HEK293 (cell line): ENCODE results near the gene CREB5.

Source experiments
- CTCF ChIA-PET: fragments of 350-600 bp; formaldehyde crosslinking; extraction: SDS; loops from one replicate; lab custom pipeline; 2021; ENCODE audit warnings: antibody characterized with exemption; lab: Yijun Ruan, JAX
- POLR2A ChIA-PET: fragments of 300-600 bp; formaldehyde crosslinking; extraction: SDS; loops from one replicate; lab custom pipeline; 2020; ENCODE audit warnings: antibody characterized with exemption, inconsistent platforms; lab: Yijun Ruan, JAX
- H3K27ac ChIP-seq: fragments of 200-500 bp; sonication (Bioruptor generic); 2 replicates; pipeline ENCODE4 v1.5.1; 2014; ENCODE audit warnings: low read depth, low read length, control low read depth, inconsistent platforms; ENCODE audit errors: extremely low read depth
- H3K36me3 ChIP-seq, 2 experiments: fragments of 200-500 bp in 1 of 2; sonication (Bioruptor generic) in 1 of 2; 1 replicate in 1 of 2; 2 replicates in 1 of 2; pipeline ENCODE4 v1.5.1; 2014 to 2017; ENCODE audit warnings: inconsistent platforms in 2 of 2, low read length in 2 of 2; ENCODE audit not compliant: control insufficient read depth in 2 of 2, insufficient read depth in 1 of 2
- H3K4me1 ChIP-seq: fragments of 200-500 bp; sonication (Bioruptor generic); 2 replicates; pipeline ENCODE4 v1.5.1; 2014; ENCODE audit warnings: mild to moderate bottlenecking, low read length, inconsistent platforms; ENCODE audit not compliant: control insufficient read depth, insufficient read depth
- H3K4me3 ChIP-seq: 2 replicates; pipeline ENCODE4 v1.5.1; 2011; ENCODE audit warnings: low read depth, mild to moderate bottlenecking, control low read depth, low read length, moderate library complexity
- H3K9me3 ChIP-seq: fragments of 200-500 bp; sonication (Bioruptor generic); 2 replicates; pipeline ENCODE4 v1.5.1; 2014; ENCODE audit warnings: low read depth, low read length, inconsistent platforms; ENCODE audit not compliant: control insufficient read depth, insufficient read depth
- ELK4 ChIP-seq: IDR thresholded peaks from 2 replicates; pipeline ENCODE4 v1.6.1; 2011; ENCODE audit warnings: mild to moderate bottlenecking, low read depth, low read length, borderline replicate concordance
- HOXD13 ChIP-seq: sonication (generic); formaldehyde crosslinking; IDR thresholded peaks from 2 replicates; pipeline ENCODE4 v1.8.0; 2022; ENCODE audit warnings: missing genetic modification reagents, borderline replicate concordance
- MEIS1 ChIP-seq: sonication (generic); formaldehyde crosslinking; IDR thresholded peaks from 2 replicates; pipeline ENCODE4 v1.8.1; 2022; ENCODE audit warnings: missing genetic modification reagents, mild to moderate bottlenecking, borderline replicate concordance
- SALL2 ChIP-seq: fragments of 450-650 bp; formaldehyde crosslinking; IDR thresholded peaks from 2 replicates; pipeline ENCODE4 v1.5.0; 2017; ENCODE audit warnings: missing biosample characterization, mild to moderate bottlenecking, missing genetic modification characterization, borderline replicate concordance
- ZBTB17 ChIP-seq: fragments of 450-650 bp; formaldehyde crosslinking; IDR thresholded peaks from 2 replicates; pipeline ENCODE4 v1.5.1; 2016; ENCODE audit warnings: missing biosample characterization, missing genetic modification characterization
- ZBTB20 ChIP-seq: fragments of 450-650 bp; formaldehyde crosslinking; IDR thresholded peaks from 2 replicates; pipeline ENCODE4 v1.5.1; 2016; ENCODE audit warnings: missing biosample characterization, missing genetic modification characterization
- ZBTB21 ChIP-seq: fragments of 450-650 bp; formaldehyde crosslinking; IDR thresholded peaks from 2 replicates; pipeline ENCODE4 v1.5.1; 2017; ENCODE audit warnings: missing biosample characterization, missing genetic modification characterization
- ZBTB7A ChIP-seq: fragments of 450-650 bp; formaldehyde crosslinking; IDR thresholded peaks from 2 replicates; pipeline ENCODE4 v1.5.1; 2016; ENCODE audit warnings: low read depth, missing biosample characterization, missing genetic modification characterization
- ZNF114 ChIP-seq: fragments of 450-650 bp; formaldehyde crosslinking; IDR thresholded peaks from 2 replicates; pipeline ENCODE4 v1.5.0; 2017; ENCODE audit warnings: missing biosample characterization, missing genetic modification characterization
- ZNF121 ChIP-seq: fragments of 450-650 bp; formaldehyde crosslinking; IDR thresholded peaks from 2 replicates; pipeline ENCODE4 v1.5.1; 2016; ENCODE audit warnings: missing biosample characterization, missing genetic modification characterization
- ZNF211 ChIP-seq: fragments of 450-650 bp; formaldehyde crosslinking; IDR thresholded peaks from 2 replicates; pipeline ENCODE4 v1.5.1; 2016; ENCODE audit warnings: low read depth, missing biosample characterization, missing genetic modification characterization
- ZNF221 ChIP-seq: fragments of 450-650 bp; formaldehyde crosslinking; IDR thresholded peaks from 2 replicates; pipeline ENCODE4 v1.5.1; 2017; ENCODE audit warnings: missing biosample characterization, missing genetic modification characterization, borderline replicate concordance
- ZNF24 ChIP-seq: fragments of 450-650 bp; formaldehyde crosslinking; IDR thresholded peaks from 2 replicates; pipeline ENCODE4 v1.5.1; 2016; ENCODE audit warnings: missing biosample characterization, missing genetic modification characterization
- ZNF280D ChIP-seq: fragments of 450-650 bp; formaldehyde crosslinking; IDR thresholded peaks from 2 replicates; pipeline ENCODE4 v1.5.1; 2016; ENCODE audit warnings: missing biosample characterization, missing genetic modification characterization
- ZNF324 ChIP-seq: fragments of 450-650 bp; formaldehyde crosslinking; IDR thresholded peaks from 2 replicates; pipeline ENCODE4 v1.5.1; 2016; ENCODE audit warnings: missing biosample characterization, missing genetic modification characterization
- ZNF341 ChIP-seq: fragments of 450-650 bp; formaldehyde crosslinking; IDR thresholded peaks from 2 replicates; pipeline ENCODE4; 2016; ENCODE audit warnings: low read depth, missing biosample characterization, missing genetic modification characterization
- ZNF354C ChIP-seq: fragments of 450-650 bp; formaldehyde crosslinking; IDR thresholded peaks from 2 replicates; pipeline ENCODE4 v1.5.1; 2016; ENCODE audit warnings: missing biosample characterization, missing genetic modification characterization, low read depth, borderline replicate concordance
- ZNF404 ChIP-seq: fragments of 450-650 bp; formaldehyde crosslinking; IDR thresholded peaks from 2 replicates; pipeline ENCODE4 v1.5.1; 2017; ENCODE audit warnings: missing biosample characterization, missing genetic modification characterization
- ZNF560 ChIP-seq: fragments of 450-650 bp; formaldehyde crosslinking; IDR thresholded peaks from 2 replicates; pipeline ENCODE4 v1.5.1; 2017; ENCODE audit warnings: missing biosample characterization, missing genetic modification characterization, borderline replicate concordance
- ZNF621 ChIP-seq: fragments of 450-650 bp; formaldehyde crosslinking; IDR thresholded peaks from 2 replicates; pipeline ENCODE4 v1.5.1; 2017; ENCODE audit warnings: missing biosample characterization, missing genetic modification characterization
- ZNF624 ChIP-seq: fragments of 450-650 bp; formaldehyde crosslinking; IDR thresholded peaks from 2 replicates; pipeline ENCODE4 v1.5.1; 2017; ENCODE audit warnings: missing biosample characterization, missing genetic modification characterization
- ZNF629 ChIP-seq: fragments of 450-650 bp; formaldehyde crosslinking; IDR thresholded peaks from 2 replicates; pipeline ENCODE4 v1.5.1; 2017; ENCODE audit warnings: missing biosample characterization, missing genetic modification characterization
- ZNF76 ChIP-seq: fragments of 450-650 bp; formaldehyde crosslinking; IDR thresholded peaks from 2 replicates; pipeline ENCODE4; 2016; ENCODE audit warnings: low read depth, missing biosample characterization, missing genetic modification characterization, borderline replicate concordance

CREB5 gene

GRCh38 chr7:28677668-28678067 lies 265.4 kb downstream of the CREB5 start:
- ChIA-PET POLR2A (no interaction called here), CTCF (interaction anchor here (0.6 kb wide), 1 partner anchor 986 kb away, joined by 3 read pairs; no protein-coding TSS in a partner anchor)
- no peak for TF ChIP-seq HOXD13 (CRISPR knock-in tag)
- TF ChIP-seq ZNF121 = peak; percentile 77
- H3K9me3 ChIP-seq = no peaks in the 10 kb centered on the region
- H3K36me3 ChIP-seq = no peaks in the 10 kb centered on the region
- H3K27ac ChIP-seq = no peak overlapping the region
- no peak overlapping the region for H3K4me3 ChIP-seq
- peaks cover 22% of the 10 kb centered on the region for H3K4me1 ChIP-seq

GRCh38 chr7:28678431-28678965 lies 266.2 kb downstream of the CREB5 start:
- H3K4me3 ChIP-seq = no peak overlapping the region
- ChIA-PET CTCF (no interaction called here), POLR2A (interaction anchor here (0.6 kb wide), 1 partner anchor 17 kb away, joined by 4 read pairs; no protein-coding TSS in a partner anchor)
- H3K4me1 ChIP-seq = peaks cover 22% of the 10 kb centered on the region
- TF ChIP-seq MEIS1 (CRISPR knock-in tag) = no peak
- no peak for TF ChIP-seq ZNF211 (tag by site-specific recombination)
- no peak for TF ChIP-seq ZNF24
- no peak for TF ChIP-seq ZNF560 (tag by site-specific recombination)
- TF ChIP-seq ZBTB7A = no peak
- no peak for TF ChIP-seq ELK4
- TF ChIP-seq ZBTB17 = no peak
- TF ChIP-seq ZNF341 (tag by site-specific recombination) = no peak
- no peak for TF ChIP-seq ZNF354C (tag by site-specific recombination)
- TF ChIP-seq ZNF76 (tag by site-specific recombination) = no peak
- no peaks in the 10 kb centered on the region for H3K36me3 ChIP-seq
- no peak overlapping the region for H3K27ac ChIP-seq
- H3K9me3 ChIP-seq = no peaks in the 10 kb centered on the region

GRCh38 chr7:28681693-28682310 lies 269.5 kb downstream of the CREB5 start:
- ChIA-PET CTCF (interaction anchor here (0.7 kb wide), 1 partner anchor 10 kb away, joined by 3 read pairs; no protein-coding TSS in a partner anchor), POLR2A (no interaction called here)
- Histone ChIP-seq H3K4me3 (no peak overlapping the region), H3K27ac (no peak overlapping the region), H3K36me3 (no peaks in the 10 kb centered on the region), H3K4me1 (peaks cover 13% of the 10 kb centered on the region), H3K9me3 (no peaks in the 10 kb centered on the region)
- no peak for TF ChIP-seq ZNF324 (tag by site-specific recombination)

GRCh38 chr7:28682801-28683200 lies 270.5 kb downstream of the CREB5 start:
- ChIA-PET POLR2A (no interaction called here), CTCF (interaction anchor here (0.5 to 1.2 kb wide), 3 partner anchors 57 to 763 kb away, joined by 3 to 4 read pairs (median 3); no protein-coding TSS in a partner anchor)
- Histone ChIP-seq H3K4me1 (peaks cover 20% of the 10 kb centered on the region), H3K36me3 (no peaks in the 10 kb centered on the region), H3K27ac (no peak overlapping the region), H3K4me3 (no peak overlapping the region), H3K9me3 (no peaks in the 10 kb centered on the region)
- TF ChIP-seq SALL2 (tag by site-specific recombination) (no peak), ZNF624 (tag by site-specific recombination) (no peak), ZNF629 (tag by site-specific recombination) (no peak), ZNF114 (tag by site-specific recombination) (no peak), ZNF404 (no peak), ZBTB21 (no peak), ZNF76 (tag by site-specific recombination) (no peak), ZNF221 (no peak), ZNF341 (tag by site-specific recombination) (no peak), ZBTB20 (tag by site-specific recombination) (no peak), ZNF621 (tag by site-specific recombination) (no peak), ZNF280D (tag by site-specific recombination) (no peak)
